GM18907 (cell line): ENCODE measurements around the gene G6PC1.
"Not testable (repeated sequence)": the region's sequence is repeated elsewhere in the genome, so short reads cannot be mapped to it uniquely, and the experiment has no call there.

Experiments used
- ATAC-seq: cut with Tn5 transposase; IDR thresholded peaks from one replicate; pipeline ENCODE4 v1.9.1; 2021; ENCODE audit warnings: mild to moderate bottlenecking, moderate library complexity; ENCODE audit not compliant: unreplicated experiment

G6PC1 gene

GRCh38 chr17:42873315-42873714 is 27.3 kb upstream of the G6PC1 start:
- ATAC-seq = no peak

- ATAC-seq = not testable (repeated sequence)
Observed at GRCh38 chr17:42873932-42874695, 26.5 kb upstream of the G6PC1 start.

GRCh38 chr17:42877037-42877436 is 23.6 kb upstream of the G6PC1 start:
- no peak for ATAC-seq

- no peak for ATAC-seq
Observed at GRCh38 chr17:42878123-42878880, 22.3 kb upstream of the G6PC1 start.

- no peak for ATAC-seq
Observed at GRCh38 chr17:42878924-42879595, 21.5 kb upstream of the G6PC1 start.

GRCh38 chr17:42879596-42879985 is 21.0 kb upstream of the G6PC1 start:
- no peak for ATAC-seq

- ATAC-seq = no peak
Observed at GRCh38 chr17:42880776-42881310, 19.8 kb upstream of the G6PC1 start.

- not testable (repeated sequence) for ATAC-seq
Observed at GRCh38 chr17:42881706-42882105, 18.9 kb upstream of the G6PC1 start.

GRCh38 chr17:42882166-42882565 is 18.4 kb upstream of the G6PC1 start:
- ATAC-seq = no peak

GRCh38 chr17:42883802-42884558 is 16.6 kb upstream of the G6PC1 start:
- ATAC-seq = no peak

- not testable (repeated sequence) for ATAC-seq
Observed at GRCh38 chr17:42885806-42886205, 14.8 kb upstream of the G6PC1 start.

- no peak for ATAC-seq
Observed at GRCh38 chr17:42886283-42887176, 14.1 kb upstream of the G6PC1 start.

GRCh38 chr17:42889809-42890208 is 10.8 kb upstream of the G6PC1 start:
- no peak for ATAC-seq

GRCh38 chr17:42891539-42892152 is 9.0 kb upstream of the G6PC1 start:
- no peak for ATAC-seq

GRCh38 chr17:42893359-42893758 is 7.2 kb upstream of the G6PC1 start:
- ATAC-seq = no peak

GRCh38 chr17:42894283-42895184 is 6.1 kb upstream of the G6PC1 start:
- ATAC-seq = no peak

GRCh38 chr17:42895185-42895555 is 5.4 kb upstream of the G6PC1 start:
- ATAC-seq = no peak

- ATAC-seq = no peak
Observed at GRCh38 chr17:42898147-42898811, 2.3 kb upstream of the G6PC1 start.
